ENCODE results near the gene MPDU1.
"Not testable (repeated sequence)": the region's sequence is repeated elsewhere in the genome, so short reads cannot be mapped to it uniquely, and the experiment has no call there.

Gene MPDU1

GRCh38 chr17:7580604-7581575, 2.8 kb upstream of the MPDU1 start:
- DNase-seq = peak; percentile 34 to 48 (median 46)

GRCh38 chr17:7582396-7583252, 1.0 kb upstream of the MPDU1 start:
- DNase-seq = no peak

GRCh38 chr17:7586673-7587419, 3.2 kb downstream of the MPDU1 start:
- no peak for DNase-seq

- DNase-seq = peak in 2 of 3 donors; percentile 49 to 52
These were observed 3.9 kb downstream of the MPDU1 start for GRCh38 chr17:7587420-7588151.

GRCh38 chr17:7588553-7589203, 5.0 kb downstream of the MPDU1 start:
- no peak for DNase-seq

GRCh38 chr17:7589204-7589868, 5.7 kb downstream of the MPDU1 start:
- peak; percentile 87 to 92 (median 89) for DNase-seq

- no peak for DNase-seq
These were observed 6.4 kb downstream of the MPDU1 start, which contains the start of gene SOX15 for GRCh38 chr17:7589891-7590691. Gene SOX15 (minus strand): TSS chr17:7590094. CDS start chr17:7589676, 418 bp downstream.

- DNase-seq = no peak
These were observed 7.1 kb downstream of the MPDU1 start for GRCh38 chr17:7590743-7591142.

- no peak for DNase-seq
These were observed 7.9 kb downstream of the MPDU1 start for GRCh38 chr17:7591596-7591995.

DNA sequence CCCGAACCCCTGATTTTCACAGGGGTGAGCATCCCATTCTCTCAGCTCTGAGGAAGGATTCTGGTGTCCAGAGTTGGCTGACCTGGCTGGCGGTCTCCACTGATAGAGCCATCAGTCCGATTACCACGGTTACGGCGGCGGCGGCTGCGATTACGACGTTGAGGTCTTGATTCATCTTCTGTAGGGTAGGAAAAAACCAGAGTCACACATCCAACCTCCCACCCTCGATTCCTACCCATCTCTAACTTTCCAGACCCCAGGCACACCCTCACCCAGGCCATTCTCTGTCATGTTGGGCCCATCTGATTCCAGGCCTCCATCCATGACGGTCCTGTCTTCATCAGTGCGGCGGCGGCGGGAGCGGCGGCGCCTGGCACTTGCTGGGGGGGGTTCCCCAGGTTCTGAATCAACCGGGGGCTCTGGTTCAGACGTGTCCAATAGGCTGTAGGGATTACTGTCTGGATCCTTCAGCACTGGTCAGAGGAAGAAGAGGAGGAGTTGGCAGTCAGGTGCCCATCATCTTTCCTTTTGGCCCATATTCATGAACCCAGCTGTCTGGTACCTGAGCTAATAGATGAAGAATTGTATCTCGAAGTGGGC, 8.9 kb downstream of the MPDU1 start:
- no peak for DNase-seq

- DNase-seq = no peak
These were observed 9.6 kb downstream of the MPDU1 start for GRCh38 chr17:7593296-7593695.

GRCh38 chr17:7597561-7597960, 13.9 kb downstream of the MPDU1 start:
- DNase-seq = not testable (repeated sequence)

DNA sequence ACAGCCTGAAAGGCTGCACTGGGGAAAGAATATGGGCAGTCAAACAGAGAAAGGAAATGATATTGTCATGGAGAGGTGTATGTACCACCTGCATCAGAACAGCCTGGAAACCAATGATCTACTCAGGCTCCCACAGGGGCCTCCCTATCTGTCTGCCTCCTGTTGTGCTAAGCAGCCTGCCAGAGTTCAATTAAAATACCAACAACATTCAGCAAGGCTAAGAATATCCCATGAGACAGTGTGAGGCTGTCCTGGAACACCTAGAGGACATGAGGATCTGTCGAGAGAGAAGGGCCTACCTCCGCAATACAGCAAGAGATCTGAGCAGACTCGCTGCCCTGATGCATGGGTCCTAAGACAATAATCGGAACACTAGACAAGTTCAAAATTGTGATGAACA, 22.6 kb downstream of the MPDU1 start:
- DNase-seq = no peak

GRCh38 chr17:7610641-7611040, 27.0 kb downstream of the MPDU1 start:
- DNase-seq = no peak

DNA sequence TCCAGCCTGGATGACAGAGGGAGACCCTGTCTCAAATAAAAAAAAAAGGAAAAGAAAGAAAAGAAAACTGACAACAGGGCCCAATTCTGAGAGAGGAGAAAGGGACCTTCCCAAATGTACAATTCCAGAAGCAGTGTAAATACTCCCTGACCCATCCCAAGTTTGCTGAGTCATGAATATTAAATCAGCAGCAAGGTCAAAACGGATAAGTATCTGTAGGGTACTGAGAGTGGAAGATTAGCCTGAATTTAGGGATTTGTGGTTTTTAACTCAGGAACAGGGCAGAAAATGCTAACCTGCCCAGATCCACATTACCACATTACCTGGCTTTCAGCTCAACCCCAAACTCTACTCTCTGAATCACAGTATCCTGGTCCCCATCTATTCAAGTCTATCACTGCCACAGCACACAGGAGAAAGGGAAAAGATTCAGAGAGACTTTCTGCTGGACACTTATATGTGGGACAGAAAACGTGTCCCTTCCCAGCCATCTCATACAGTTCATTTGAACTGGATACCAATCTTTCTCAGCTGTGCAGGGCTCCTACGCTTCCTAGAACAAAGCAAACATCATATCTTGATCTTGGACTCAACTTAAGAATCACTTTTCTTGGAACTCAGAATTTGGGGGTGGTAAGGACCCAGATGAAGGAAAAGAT, 28.1 kb downstream of the MPDU1 start:
- DNase-seq = no peak

DNA sequence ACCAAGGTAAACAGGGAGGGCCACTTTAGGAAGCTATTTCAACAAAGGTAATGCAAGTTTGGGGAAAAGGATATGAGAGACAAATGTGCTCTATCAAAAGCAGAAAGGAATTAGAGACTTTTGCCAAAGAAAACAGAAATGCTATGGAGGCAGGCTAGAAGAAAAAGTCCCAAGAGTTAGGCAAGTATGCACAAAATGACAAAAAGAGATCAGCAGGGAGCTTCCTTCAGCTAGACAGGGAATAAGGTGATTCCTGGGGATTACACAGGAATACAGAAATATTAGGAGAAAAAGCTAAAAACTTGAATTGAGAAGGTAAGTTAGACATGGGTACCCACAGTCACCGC, 28.6 kb downstream of the MPDU1 start:
- DNase-seq = no peak

GRCh38 chr17:7613769-7614424, 30.2 kb downstream of the MPDU1 start:
- DNase-seq = peak in 1 of 3 donors; percentile 11

DNA sequence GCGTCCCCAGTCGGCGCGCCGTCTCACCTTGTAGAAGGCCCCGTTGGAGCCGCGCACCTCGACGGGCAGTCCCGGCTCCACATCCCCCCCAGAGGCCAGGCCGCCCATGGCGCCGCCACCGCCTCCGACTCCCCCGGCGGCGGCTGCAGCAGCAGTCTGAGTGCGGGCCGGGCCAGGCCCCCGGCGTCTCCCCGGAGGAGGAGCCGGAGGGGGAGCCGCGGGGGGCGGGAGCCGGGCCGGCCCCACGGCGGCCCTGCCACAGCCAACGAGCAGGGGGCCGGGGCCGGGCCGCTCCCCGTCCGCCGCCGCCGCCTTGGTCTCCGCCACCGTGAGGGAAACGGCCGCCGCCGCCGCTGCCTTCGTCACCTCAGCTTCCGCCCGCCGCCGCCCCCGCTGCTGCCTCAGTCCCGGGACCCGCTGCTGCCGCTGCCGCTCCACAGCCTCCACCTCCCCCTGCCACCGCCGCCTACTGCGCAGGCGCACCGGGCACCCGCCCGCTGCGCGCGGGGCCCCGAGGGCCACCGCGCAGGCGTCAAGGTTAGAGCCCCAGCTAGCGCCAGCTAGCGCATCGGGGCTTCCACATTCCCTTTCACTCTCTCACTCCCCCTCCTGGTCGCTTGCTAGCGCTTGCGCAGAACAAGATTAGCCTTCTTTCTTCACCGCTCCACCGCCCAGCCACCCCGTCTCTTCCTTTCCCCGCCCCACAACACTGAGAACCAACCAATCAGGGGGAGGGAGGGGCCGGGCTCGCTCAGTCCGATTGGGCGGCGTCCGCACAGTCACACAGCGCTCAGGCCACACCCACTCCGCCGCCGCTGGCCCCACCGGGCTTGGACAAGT, 31.0 kb downstream of the MPDU1 start, which contains the start of gene FXR2:
Gene FXR2 (minus strand): TSS at position 473 of the 840 bp plus-strand sequence. CDS start 365 bp downstream, at position 108.
- peak; percentile 99 for DNase-seq
